ACC112 (cell line): ENCODE measurements around the gene REV3L.

Experiments used
- H2AFZ ChIP-seq: fragments of 200-600 bp; sonication (generic); one replicate; pipeline ENCODE4 v1.6.0; 2017; ENCODE audit warnings: antibody characterized with exemption, low read length; ENCODE audit not compliant: unreplicated experiment
- H3K27ac ChIP-seq: fragments of 200-600 bp; sonication (generic); 2 replicates; pipeline ENCODE4 v1.5.1; 2014; ENCODE audit warnings: low read depth, mild to moderate bottlenecking, antibody characterized with exemption, low read length, moderate library complexity
- H3K27me3 ChIP-seq: fragments of 200-600 bp; sonication (generic); 2 replicates; pipeline ENCODE4 v1.6.1; 2014; ENCODE audit warnings: mild to moderate bottlenecking, antibody characterized with exemption, low read length, moderate library complexity, mixed read lengths; ENCODE audit not compliant: insufficient read depth
- H3K36me3 ChIP-seq: fragments of 200-600 bp; sonication (generic); 2 replicates; pipeline ENCODE4 v1.6.1; 2016; ENCODE audit warnings: mild to moderate bottlenecking, antibody characterized with exemption, low read length, moderate library complexity, mixed read lengths; ENCODE audit not compliant: insufficient read depth
- H3K4me1 ChIP-seq: fragments of 200-600 bp; sonication (generic); one replicate; pipeline ENCODE4 v1.6.1; 2016; ENCODE audit warnings: low read length, mixed read lengths; ENCODE audit not compliant: insufficient read depth, unreplicated experiment, control insufficient read depth
- H3K4me3 ChIP-seq: fragments of 200-600 bp; sonication (generic); 2 replicates; pipeline ENCODE4 v1.5.1; 2014; ENCODE audit warnings: mild to moderate bottlenecking, low read depth, low read length
- H3K79me2 ChIP-seq: fragments of 200-600 bp; sonication (generic); one replicate; pipeline ENCODE4 v1.6.0; 2016; ENCODE audit warnings: low read length; ENCODE audit not compliant: control insufficient read depth, unreplicated experiment, insufficient read depth

REV3L gene

GRCh38 chr6:111449129-111449528 lies 33.9 kb downstream of the REV3L start:
- Histone ChIP-seq H3K79me2 (peaks cover 80% of the 10 kb centered on the region), H3K36me3 (no peaks in the 10 kb centered on the region), H3K27me3 (no peaks in the 10 kb centered on the region), H3K4me1 (peaks cover 20% of the 10 kb centered on the region), H3K4me3 (no peak overlapping the region), H3K27ac (no peak overlapping the region), H2AFZ (no peak overlapping the region)

GRCh38 chr6:111447051-111447450 lies 36.0 kb downstream of the REV3L start:
- H3K4me1 ChIP-seq = peaks cover 17% of the 10 kb centered on the region
- H3K36me3 ChIP-seq = no peaks in the 10 kb centered on the region
- H3K27ac ChIP-seq = no peak overlapping the region
- H2AFZ ChIP-seq = no peak overlapping the region
- peaks cover 80% of the 10 kb centered on the region for H3K79me2 ChIP-seq
- no peak overlapping the region for H3K4me3 ChIP-seq
- H3K27me3 ChIP-seq = no peaks in the 10 kb centered on the region

GRCh38 chr6:111445861-111446267 lies 37.2 kb downstream of the REV3L start:
- Histone ChIP-seq H2AFZ (no peak overlapping the region), H3K27me3 (no peaks in the 10 kb centered on the region), H3K79me2 (peaks cover 73% of the 10 kb centered on the region), H3K4me3 (no peak overlapping the region), H3K4me1 (peaks cover 8% of the 10 kb centered on the region), H3K27ac (no peak overlapping the region), H3K36me3 (no peaks in the 10 kb centered on the region)

GRCh38 chr6:111444794-111445193 lies 38.2 kb downstream of the REV3L start:
- peaks cover 70% of the 10 kb centered on the region for H3K79me2 ChIP-seq
- H3K4me1 ChIP-seq = peaks cover 8% of the 10 kb centered on the region
- no peak overlapping the region for H3K4me3 ChIP-seq
- no peak overlapping the region for H2AFZ ChIP-seq
- no peaks in the 10 kb centered on the region for H3K36me3 ChIP-seq
- H3K27ac ChIP-seq = no peak overlapping the region
- H3K27me3 ChIP-seq = no peaks in the 10 kb centered on the region

- H2AFZ ChIP-seq = no peak overlapping the region
- peaks cover 63% of the 10 kb centered on the region for H3K79me2 ChIP-seq
- H3K27ac ChIP-seq = no peak overlapping the region
- no peaks in the 10 kb centered on the region; the same call in 1 of the 2 replicates for H3K36me3 ChIP-seq
- no peaks in the 10 kb centered on the region for H3K27me3 ChIP-seq
- H3K4me1 ChIP-seq = peaks cover 8% of the 10 kb centered on the region
- no peak overlapping the region for H3K4me3 ChIP-seq
These were observed 41.3 kb downstream of the REV3L start for GRCh38 chr6:111441678-111442243.

GRCh38 chr6:111439171-111439570 lies 43.8 kb downstream of the REV3L start:
- H3K79me2 ChIP-seq = peaks cover 62% of the 10 kb centered on the region

GRCh38 chr6:111437573-111437972 lies 45.4 kb downstream of the REV3L start:
- H3K27me3 ChIP-seq = no peaks in the 10 kb centered on the region
- H3K36me3 ChIP-seq = no peaks in the 10 kb centered on the region; the same call in 1 of the 2 replicates
- no peak overlapping the region for H3K27ac ChIP-seq
- peaks cover 67% of the 10 kb centered on the region for H3K79me2 ChIP-seq
- peaks cover 4% of the 10 kb centered on the region for H3K4me1 ChIP-seq
- no peak overlapping the region for H2AFZ ChIP-seq
- H3K4me3 ChIP-seq = no peak overlapping the region

More at GRCh38 chr6:111439171-111439570, 43.8 kb downstream of the REV3L start:
- H3K4me3 ChIP-seq = no peak overlapping the region
- H3K36me3 ChIP-seq = no peaks in the 10 kb centered on the region; the same call in 1 of the 2 replicates
- H2AFZ ChIP-seq = no peak overlapping the region
- H3K27me3 ChIP-seq = no peaks in the 10 kb centered on the region
- no peak overlapping the region for H3K27ac ChIP-seq
- no peaks in the 10 kb centered on the region for H3K4me1 ChIP-seq

- H3K27ac ChIP-seq = no peak overlapping the region
- peaks cover 90% of the 10 kb centered on the region for H3K79me2 ChIP-seq
- H3K4me3 ChIP-seq = no peak overlapping the region
- peaks cover 13% of the 10 kb centered on the region for H3K36me3 ChIP-seq
- H3K4me1 ChIP-seq = peaks cover 10% of the 10 kb centered on the region
- H2AFZ ChIP-seq = no peak overlapping the region
- no peaks in the 10 kb centered on the region for H3K27me3 ChIP-seq
These were observed 50.5 kb downstream of the REV3L start for GRCh38 chr6:111432511-111432910.

- H3K79me2 ChIP-seq = peaks cover 89% of the 10 kb centered on the region
- no peak overlapping the region for H3K27ac ChIP-seq
- H3K27me3 ChIP-seq = no peaks in the 10 kb centered on the region
- peaks cover 24% of the 10 kb centered on the region for H3K4me1 ChIP-seq
- no peak overlapping the region for H2AFZ ChIP-seq
- H3K36me3 ChIP-seq = peaks cover 13% of the 10 kb centered on the region
- no peak overlapping the region for H3K4me3 ChIP-seq
These were observed 52.2 kb downstream of the REV3L start for GRCh38 chr6:111430605-111431376.

- Histone ChIP-seq H3K36me3 (peaks cover 13% of the 10 kb centered on the region), H3K27me3 (no peaks in the 10 kb centered on the region), H3K79me2 (peaks cover 88% of the 10 kb centered on the region), H3K27ac (no peak overlapping the region), H3K4me3 (no peak overlapping the region), H2AFZ (no peak overlapping the region), H3K4me1 (peaks cover 35% of the 10 kb centered on the region)
These were observed 53.4 kb downstream of the REV3L start for GRCh38 chr6:111429571-111429970.

GRCh38 chr6:111428811-111429210 lies 54.2 kb downstream of the REV3L start:
- Histone ChIP-seq H3K27ac (no peak overlapping the region), H3K27me3 (no peaks in the 10 kb centered on the region), H2AFZ (no peak overlapping the region), H3K36me3 (peaks cover 13% of the 10 kb centered on the region), H3K4me1 (peaks cover 43% of the 10 kb centered on the region), H3K79me2 (peaks cover 90% of the 10 kb centered on the region), H3K4me3 (no peak overlapping the region)
